ENCODE data around the gene SH3PXD2A. TPM values are rescaled to one million over a fixed set of nuclear protein-coding genes. Genes with fewer than 3 reads are reported as not detected.

SH3PXD2A gene
- total RNA-seq, 1 experiment from 2014 or later = 54.9 TPM

- no peak for DNase-seq (ENCODE audit: low spot score)
- BruUV-seq (replicated peaks) = no TSS peak
Measured at GRCh38 chr10:103667356-103667755, 188.0 kb downstream of the SH3PXD2A start.

DNA sequence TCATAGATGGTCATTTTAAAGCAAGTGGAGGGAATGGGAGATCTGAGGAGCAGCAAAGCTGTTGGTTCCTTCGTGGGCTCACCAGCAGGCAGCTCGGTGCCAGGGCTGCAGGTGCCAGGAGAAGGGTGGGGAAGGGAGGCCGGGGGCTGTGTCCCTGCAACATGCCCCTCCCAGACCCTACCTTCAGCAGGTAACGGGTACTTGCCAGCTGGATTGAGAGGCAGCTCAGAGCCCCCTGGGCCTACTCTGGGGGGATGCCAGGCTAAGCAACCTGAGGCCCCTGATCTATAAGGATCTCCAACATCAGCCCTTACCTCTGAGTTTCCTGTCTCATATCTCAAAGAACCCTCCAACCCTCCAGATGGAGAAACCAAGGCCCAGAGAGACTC, 188.6 kb downstream of the SH3PXD2A start:
- H3K4me1 ChIP-seq (ENCODE audit: insufficient read depth, low read length, poor library complexity, severe bottlenecking) = peaks cover 15% of the 10 kb centered on the region
- intact Hi-C loops (cut with micrococcal nuclease; ENCODE audit: unreplicated experiment) = no loop called here
- POLR2A ChIA-PET (ENCODE audit: low non-redundant PET) = no interaction called here
- no peak for TF ChIP-seq EZH2 (IDR thresholded peaks at IDR 0.05; ENCODE audit: borderline replicate concordance, low read depth, low read length, poor library complexity, severe bottlenecking)
- TF ChIP-seq CTCF (conservative IDR thresholded peaks at IDR 0.05; ENCODE audit: low read depth, low read length) = no peak
- CTCF ChIA-PET = no interaction called here
- no peak overlapping the region for H3K27ac ChIP-seq (ENCODE audit: low read depth, low read length, poor library complexity, severe bottlenecking)
- BruUV-seq (replicated peaks) = no TSS peak
- H3K4me3 ChIP-seq (ENCODE audit: low read depth, low read length, poor library complexity, severe bottlenecking) = no peak overlapping the region
- no peaks in the 10 kb centered on the region for H3K27me3 ChIP-seq (replicated peaks; ENCODE audit: insufficient read depth, low read depth, low read length, poor library complexity)
- DNase-seq (ENCODE audit: low spot score) = no peak
- H3K36me3 ChIP-seq (ENCODE audit: insufficient read depth, low read length, poor library complexity, severe bottlenecking) = no peaks in the 10 kb centered on the region
- H3K9me3 ChIP-seq (ENCODE audit: low read depth, low read length, poor library complexity, severe bottlenecking) = no peaks in the 10 kb centered on the region

More at GRCh38 chr10:103667356-103667755, 188.0 kb downstream of the SH3PXD2A start:
- TF ChIP-seq EZH2 (IDR thresholded peaks at IDR 0.05; ENCODE audit: borderline replicate concordance, low read depth, low read length, poor library complexity, severe bottlenecking) (no peak), CTCF (conservative IDR thresholded peaks at IDR 0.05; ENCODE audit: low read depth, low read length) (no peak)
- Histone ChIP-seq H3K4me1 (ENCODE audit: insufficient read depth, low read length, poor library complexity, severe bottlenecking) (peaks cover 11% of the 10 kb centered on the region), H3K27me3 (replicated peaks; ENCODE audit: insufficient read depth, low read depth, low read length, poor library complexity) (no peaks in the 10 kb centered on the region), H3K27ac (ENCODE audit: low read depth, low read length, poor library complexity, severe bottlenecking) (no peak overlapping the region), H3K36me3 (ENCODE audit: insufficient read depth, low read length, poor library complexity, severe bottlenecking) (no peaks in the 10 kb centered on the region), H3K9me3 (ENCODE audit: low read depth, low read length, poor library complexity, severe bottlenecking) (no peaks in the 10 kb centered on the region), H3K4me3 (ENCODE audit: low read depth, low read length, poor library complexity, severe bottlenecking) (no peak overlapping the region)
- CTCF ChIA-PET = interaction anchor here (0.5 kb wide), 1 partner anchor 831 kb away, joined by 3 read pairs; no protein-coding TSS in a partner anchor
- POLR2A ChIA-PET (ENCODE audit: low non-redundant PET) = no interaction called here
- intact Hi-C loops (cut with micrococcal nuclease; ENCODE audit: unreplicated experiment) = no loop called here

DNA sequence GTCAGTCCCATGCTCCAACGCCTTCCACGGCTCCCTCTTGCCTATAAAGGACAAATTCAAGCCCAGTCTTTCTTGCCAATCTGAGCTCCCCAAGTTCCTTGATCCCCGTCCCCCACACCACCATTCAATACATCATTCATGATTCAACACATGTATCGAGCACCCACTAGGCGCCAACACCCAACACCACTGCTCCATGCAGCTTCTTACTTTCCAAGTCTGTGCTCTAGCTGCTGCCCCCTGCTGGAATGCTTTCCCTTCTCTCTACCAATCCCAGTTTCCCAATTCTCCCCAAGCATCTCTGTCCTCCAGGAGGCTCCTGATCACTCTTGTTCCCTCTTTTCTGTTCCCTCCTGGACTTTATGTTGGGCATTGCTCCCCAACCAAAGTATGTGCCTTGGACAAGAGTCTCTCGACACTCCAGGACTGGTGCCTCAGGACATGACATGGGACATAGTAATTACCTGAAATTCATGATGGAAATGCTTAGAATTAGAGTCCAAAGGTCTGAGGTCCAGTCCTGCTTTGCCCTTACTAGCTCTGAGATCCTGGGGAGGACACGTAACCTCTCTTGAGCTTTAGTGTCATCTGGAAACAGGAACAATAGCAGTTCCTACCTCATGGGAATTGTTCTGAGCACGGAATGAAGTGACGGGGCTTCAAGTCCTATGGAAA, 189.2 kb downstream of the SH3PXD2A start:
- Histone ChIP-seq H3K4me1 (ENCODE audit: insufficient read depth, low read length, poor library complexity, severe bottlenecking) (peaks cover 18% of the 10 kb centered on the region), H3K36me3 (ENCODE audit: insufficient read depth, low read length, poor library complexity, severe bottlenecking) (no peaks in the 10 kb centered on the region), H3K27me3 (replicated peaks; ENCODE audit: insufficient read depth, low read depth, low read length, poor library complexity) (no peaks in the 10 kb centered on the region), H3K27ac (ENCODE audit: low read depth, low read length, poor library complexity, severe bottlenecking) (no peak overlapping the region), H3K9me3 (ENCODE audit: low read depth, low read length, poor library complexity, severe bottlenecking) (no peaks in the 10 kb centered on the region), H3K4me3 (ENCODE audit: low read depth, low read length, poor library complexity, severe bottlenecking) (no peak overlapping the region)
- POLR2A ChIA-PET (ENCODE audit: low non-redundant PET) = interaction anchor here (0.5 kb wide), 1 partner anchor 762 kb away, joined by 9 read pairs; no protein-coding TSS in a partner anchor
- DNase-seq (ENCODE audit: low spot score) = peak; percentile 54
- TF ChIP-seq CTCF (conservative IDR thresholded peaks at IDR 0.05; ENCODE audit: low read depth, low read length) (peak; percentile 67), EZH2 (IDR thresholded peaks at IDR 0.05; ENCODE audit: borderline replicate concordance, low read depth, low read length, poor library complexity, severe bottlenecking) (no peak)
- BruUV-seq (replicated peaks) = no TSS peak
- CTCF ChIA-PET = interaction anchor here (0.6 kb wide), 1 partner anchor 19 kb away, joined by 3 read pairs; no protein-coding TSS in a partner anchor
- intact Hi-C loops (cut with micrococcal nuclease; ENCODE audit: unreplicated experiment) = no loop called here
